KMS-11 (cell line): Measurements from ENCODE around the gene RPS5.
A peak's percentile ranks its signal among the peaks of the same experiment; 100 is the strongest.
"Not testable (repeated sequence)": the region's sequence is repeated elsewhere in the genome, so short reads cannot be mapped to it uniquely, and the experiment has no call there.

Experiments
- H2AFZ ChIP-seq: fragments of 200-600 bp; sonication (generic); 2 replicates; pipeline ENCODE4 v1.6.1; 2016; ENCODE audit warnings: antibody characterized with exemption, mixed run types, low read depth
- H3K27ac ChIP-seq: fragments of 200-600 bp; sonication (generic); 2 replicates; pipeline ENCODE4 v1.6.1; 2016; ENCODE audit warnings: mild to moderate bottlenecking, mixed run types
- H3K27me3 ChIP-seq: fragments of 200-600 bp; sonication (generic); 2 replicates; pipeline ENCODE4 v1.6.1; 2017; ENCODE audit warnings: mild to moderate bottlenecking, low read depth, mixed run types, moderate library complexity; ENCODE audit not compliant: insufficient read depth
- H3K36me3 ChIP-seq: fragments of 200-600 bp; sonication (generic); 2 replicates; pipeline ENCODE4 v1.6.1; 2017; ENCODE audit warnings: mild to moderate bottlenecking, mixed run types; ENCODE audit not compliant: insufficient read depth
- H3K4me1 ChIP-seq: fragments of 200-600 bp; sonication (generic); 2 replicates; pipeline ENCODE4 v1.6.1; 2016; ENCODE audit warnings: mild to moderate bottlenecking, low read depth, mixed run types; ENCODE audit not compliant: poor library complexity, severe bottlenecking
- H3K4me2 ChIP-seq: fragments of 200-600 bp; sonication (generic); 2 replicates; pipeline ENCODE4 v1.7.0; 2016; ENCODE audit warnings: mild to moderate bottlenecking, mixed run types
- H3K4me3 ChIP-seq: fragments of 200-600 bp; sonication (generic); IDR thresholded peaks from 2 replicates; pipeline ENCODE4 v1.6.1; 2017; ENCODE audit warnings: low read depth, low read length, mixed read lengths; ENCODE audit not compliant: insufficient read depth
- H3K79me2 ChIP-seq: fragments of 200-600 bp; sonication (generic); 2 replicates; pipeline ENCODE4 v1.6.1; 2016; ENCODE audit warnings: low read depth, mixed run types; ENCODE audit not compliant: insufficient read depth
- H3K9ac ChIP-seq: fragments of 200-600 bp; sonication (generic); 2 replicates; pipeline ENCODE4 v1.6.1; 2016; ENCODE audit warnings: mild to moderate bottlenecking, mixed run types
- H4K20me1 ChIP-seq: fragments of 200-600 bp; sonication (generic); 2 replicates; pipeline ENCODE4 v1.6.1; 2016; ENCODE audit warnings: mild to moderate bottlenecking, mixed run types; ENCODE audit not compliant: insufficient read depth
- TF ChIP-seq, protein P1 (sequence below): fragments of 200-600 bp; sonication (generic); conservative IDR thresholded peaks from 2 replicates; pipeline ENCODE4 v1.6.1; 2017; ENCODE audit warnings: low read depth, mild to moderate bottlenecking, antibody characterized with exemption, low read length, moderate library complexity, mixed read lengths

Gene RPS5

DNA sequence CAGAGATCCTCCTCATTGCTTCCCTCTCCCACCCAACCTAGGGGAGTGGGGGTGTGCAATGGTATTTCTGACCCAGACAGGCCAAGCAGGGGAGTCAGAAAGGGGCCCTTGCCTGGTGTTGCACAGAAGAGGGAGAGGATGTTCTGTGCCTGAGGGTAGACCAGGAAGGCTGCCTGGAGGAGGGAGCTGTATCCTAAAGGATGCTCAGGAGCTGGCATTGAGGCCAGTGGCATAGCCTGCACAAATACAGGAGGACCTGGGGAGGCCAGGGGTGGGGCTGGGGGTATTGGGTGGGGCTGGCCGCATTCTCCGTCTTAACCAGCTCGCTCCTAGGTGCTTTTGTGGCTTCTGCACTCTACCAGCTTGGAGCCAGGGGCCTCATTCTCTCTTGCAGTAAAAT lies 12.8 kb downstream of the RPS5 start:
- no peak overlapping the region for H3K27ac ChIP-seq

DNA sequence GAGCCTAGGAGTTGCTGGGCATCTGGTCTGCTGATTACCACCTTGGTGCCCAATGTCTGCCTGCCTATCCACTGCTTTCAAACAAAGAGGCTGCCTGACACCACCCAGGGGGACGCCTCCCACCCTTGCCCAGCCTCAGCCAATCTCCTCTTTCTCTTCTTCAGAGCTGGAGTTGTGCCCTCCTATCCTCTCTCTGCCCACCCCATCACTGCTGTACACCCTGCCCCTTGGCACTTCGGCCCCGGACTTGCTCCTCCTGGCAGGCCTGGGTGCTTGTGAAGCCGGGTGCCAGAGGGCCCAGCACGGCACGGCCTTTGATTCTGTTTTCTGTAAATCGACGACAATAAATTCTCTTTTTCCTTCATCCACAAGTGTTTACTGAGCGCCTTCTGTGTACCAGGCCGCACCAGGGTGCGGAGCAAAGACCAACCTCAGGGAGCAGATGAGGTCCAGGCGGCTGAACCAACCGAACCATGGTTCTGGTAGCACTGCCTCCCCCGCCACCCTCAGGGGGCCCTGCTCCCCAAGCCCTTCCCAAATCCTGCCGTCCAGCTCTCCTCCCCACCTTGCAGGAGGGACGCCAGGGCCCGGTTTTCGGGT lies 13.3 kb downstream of the RPS5 start:
- TF ChIP-seq, protein P1, sequence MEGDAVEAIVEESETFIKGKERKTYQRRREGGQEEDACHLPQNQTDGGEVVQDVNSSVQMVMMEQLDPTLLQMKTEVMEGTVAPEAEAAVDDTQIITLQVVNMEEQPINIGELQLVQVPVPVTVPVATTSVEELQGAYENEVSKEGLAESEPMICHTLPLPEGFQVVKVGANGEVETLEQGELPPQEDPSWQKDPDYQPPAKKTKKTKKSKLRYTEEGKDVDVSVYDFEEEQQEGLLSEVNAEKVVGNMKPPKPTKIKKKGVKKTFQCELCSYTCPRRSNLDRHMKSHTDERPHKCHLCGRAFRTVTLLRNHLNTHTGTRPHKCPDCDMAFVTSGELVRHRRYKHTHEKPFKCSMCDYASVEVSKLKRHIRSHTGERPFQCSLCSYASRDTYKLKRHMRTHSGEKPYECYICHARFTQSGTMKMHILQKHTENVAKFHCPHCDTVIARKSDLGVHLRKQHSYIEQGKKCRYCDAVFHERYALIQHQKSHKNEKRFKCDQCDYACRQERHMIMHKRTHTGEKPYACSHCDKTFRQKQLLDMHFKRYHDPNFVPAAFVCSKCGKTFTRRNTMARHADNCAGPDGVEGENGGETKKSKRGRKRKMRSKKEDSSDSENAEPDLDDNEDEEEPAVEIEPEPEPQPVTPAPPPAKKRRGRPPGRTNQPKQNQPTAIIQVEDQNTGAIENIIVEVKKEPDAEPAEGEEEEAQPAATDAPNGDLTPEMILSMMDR = no peak
- Histone ChIP-seq H3K9ac (no peak overlapping the region), H3K4me1 (peaks cover 13% of the 10 kb centered on the region), H3K4me2 (peak overlapping the region; percentile 86), H3K79me2 (no peaks in the 10 kb centered on the region), H3K4me3 (no peak overlapping the region), H3K27ac (no peak overlapping the region), H3K36me3 (no peaks in the 10 kb centered on the region), H2AFZ (peak overlapping the region; percentile 57), H3K27me3 (no peaks in the 10 kb centered on the region), H4K20me1 (no peaks in the 10 kb centered on the region)

More for the DNA sequence above, 12.8 kb downstream of the RPS5 start:
- no peak overlapping the region for H3K4me2 ChIP-seq
- H3K79me2 ChIP-seq = no peaks in the 10 kb centered on the region
- H3K4me1 ChIP-seq = peaks cover 13% of the 10 kb centered on the region
- no peaks in the 10 kb centered on the region for H3K27me3 ChIP-seq
- TF ChIP-seq, protein P1 = no peak
- H3K9ac ChIP-seq = no peak overlapping the region
- no peak overlapping the region for H2AFZ ChIP-seq
- no peaks in the 10 kb centered on the region for H3K36me3 ChIP-seq
- H3K4me3 ChIP-seq = no peak overlapping the region
- H4K20me1 ChIP-seq = no peaks in the 10 kb centered on the region

DNA sequence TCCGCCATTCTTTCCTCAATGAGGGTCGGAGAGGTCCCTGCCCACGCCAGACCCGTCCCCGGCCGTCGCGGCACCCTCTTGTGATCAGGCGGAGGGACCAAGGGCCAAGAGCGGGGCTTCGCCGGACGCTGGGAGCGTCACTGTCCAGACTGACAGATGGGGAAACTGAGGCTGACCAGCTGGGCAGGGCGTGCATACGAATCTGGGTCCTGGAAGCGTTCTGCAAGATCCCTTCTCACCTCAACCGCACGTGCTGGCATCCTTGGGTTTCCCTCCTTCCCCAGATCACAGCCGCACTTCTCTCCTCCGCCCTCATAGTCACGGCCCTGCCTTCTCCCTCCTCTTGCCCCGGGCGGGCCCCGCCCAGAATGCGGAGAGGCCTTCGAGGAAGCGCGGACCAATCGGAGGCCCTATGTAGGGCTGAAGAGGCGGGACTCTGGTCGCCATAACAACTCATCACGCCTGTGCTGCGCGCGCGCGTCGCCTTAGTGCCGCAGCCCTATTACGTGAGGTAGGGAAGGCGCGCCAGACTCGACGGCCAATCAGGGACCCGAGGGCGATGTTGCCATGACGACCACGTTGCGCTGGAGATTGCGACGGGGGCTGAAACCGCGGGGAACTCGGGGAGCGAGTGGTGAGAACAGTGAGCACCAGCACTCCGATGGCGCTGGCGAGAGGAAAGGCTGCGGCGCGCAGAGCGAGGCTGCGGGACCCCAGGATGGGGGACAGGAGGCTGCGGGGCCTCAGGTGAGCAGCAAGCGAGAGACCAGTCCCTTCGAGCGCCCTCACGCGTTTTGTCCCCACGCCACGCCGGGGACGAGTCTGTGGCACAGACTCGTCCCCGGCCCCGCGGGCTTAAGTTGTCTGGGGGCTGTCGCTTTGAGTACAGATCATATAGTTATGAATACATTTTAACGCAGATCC lies 14.1 kb downstream of the RPS5 start:
- Histone ChIP-seq H3K4me2 (peak overlapping the region; percentile 86), H4K20me1 (no peaks in the 10 kb centered on the region), H3K36me3 (no peaks in the 10 kb centered on the region), H3K27me3 (no peaks in the 10 kb centered on the region), H3K4me1 (peaks cover 13% of the 10 kb centered on the region), H3K79me2 (no peaks in the 10 kb centered on the region), H3K27ac (peak overlapping the region; percentile 34), H3K9ac (peak overlapping the region; percentile 37; the same call in 1 of the 2 replicates), H2AFZ (peak overlapping the region; percentile 80), H3K4me3 (no peak overlapping the region)
- TF ChIP-seq, protein P1 = no peak

DNA sequence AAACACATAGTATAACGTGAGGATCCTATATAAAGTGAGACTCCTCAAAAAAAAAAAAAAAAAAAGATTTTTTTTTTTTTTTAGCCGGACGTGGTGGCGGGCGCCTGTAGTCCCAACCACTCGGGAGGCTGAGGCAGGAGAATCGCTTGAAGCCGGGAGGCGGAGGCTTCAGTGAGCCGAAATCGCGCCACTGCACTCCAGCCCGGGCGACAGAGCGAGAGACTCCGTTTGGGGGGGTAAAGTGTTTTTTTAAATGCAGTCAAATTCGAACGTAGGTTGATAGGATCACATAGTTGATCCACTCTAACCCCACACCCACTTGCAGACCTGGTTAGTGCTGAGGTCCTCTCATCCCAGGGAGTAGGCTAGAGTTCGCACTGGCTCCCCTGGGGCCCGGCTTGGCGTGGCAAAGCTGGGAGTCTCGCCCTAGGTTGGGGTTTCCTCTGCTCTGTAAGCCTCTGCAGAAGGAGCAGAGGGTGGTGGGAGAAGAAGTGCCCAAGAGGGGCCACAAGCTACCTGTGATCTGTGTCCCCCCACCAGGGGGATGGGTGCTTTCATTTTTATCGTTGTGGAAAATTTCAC lies 14.9 kb downstream of the RPS5 start:
- peak overlapping the region; percentile 80; the same call in 1 of the 2 replicates for H2AFZ ChIP-seq
- H3K4me3 ChIP-seq = no peak overlapping the region
- peaks cover 13% of the 10 kb centered on the region for H3K4me1 ChIP-seq
- 0 out of 2 replicates have a peak overlapping the region, but pooled peaks have one; percentile 34 for H3K27ac ChIP-seq
- H3K9ac ChIP-seq = peak overlapping the region; percentile 37; the same call in 1 of the 2 replicates
- H3K27me3 ChIP-seq = no peaks in the 10 kb centered on the region
- H4K20me1 ChIP-seq = no peaks in the 10 kb centered on the region
- no peaks in the 10 kb centered on the region for H3K79me2 ChIP-seq
- peak overlapping the region; percentile 55 for H3K4me2 ChIP-seq
- TF ChIP-seq, protein P1 = no peak
- no peaks in the 10 kb centered on the region for H3K36me3 ChIP-seq

DNA sequence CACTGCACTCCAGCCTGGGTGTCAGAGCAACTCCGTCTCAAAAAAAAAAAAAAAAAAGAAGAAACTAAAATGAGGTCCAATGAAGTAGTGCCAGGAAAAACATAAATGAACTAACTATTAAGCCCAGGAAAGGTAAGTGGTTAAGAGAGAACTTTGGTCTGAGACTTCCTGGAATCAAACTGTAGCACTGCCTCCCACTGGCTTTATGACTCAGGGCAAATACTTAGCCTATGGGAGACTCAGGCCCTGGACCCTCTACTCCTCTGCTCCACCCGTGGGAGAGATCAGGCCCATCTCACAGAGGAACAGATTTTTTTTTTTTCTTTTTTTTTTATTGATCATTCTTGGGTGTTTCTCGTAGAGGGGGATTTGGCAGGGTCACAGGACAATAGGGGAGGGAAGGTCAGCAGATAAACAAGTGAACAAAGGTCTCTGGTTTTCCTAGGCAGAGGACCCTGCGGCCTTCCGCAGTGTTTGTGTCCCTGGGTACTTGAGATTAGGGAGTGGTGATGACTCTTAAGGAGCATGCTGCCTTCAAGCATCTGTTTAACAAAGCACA lies 16.9 kb downstream of the RPS5 start:
- H3K4me3 ChIP-seq, H3K36me3 ChIP-seq, H2AFZ ChIP-seq, H3K27me3 ChIP-seq, H3K27ac ChIP-seq, H3K79me2 ChIP-seq, H4K20me1 ChIP-seq, H3K4me2 ChIP-seq, H3K9ac ChIP-seq: not testable (repeated sequence)
- H3K4me1 ChIP-seq = peaks cover 21% of the 10 kb centered on the region
